GM18861 (cell line): ENCODE measurements around the gene ATF7.
A peak's percentile ranks its signal among the peaks of the same experiment; 100 is the strongest.
"Not testable (repeated sequence)": the region's sequence is repeated elsewhere in the genome, so short reads cannot be mapped to it uniquely, and the experiment has no call there.

Experiments used
- ATAC-seq: cut with Tn5 transposase; IDR thresholded peaks from one replicate; pipeline ENCODE4 v1.9.1; 2021; ENCODE audit not compliant: unreplicated experiment

ATF7 gene

GRCh38 chr12:53625946-53626701 is at the start of gene ATF7:
Gene ATF7 (minus strand): TSS chr12:53626382. CDS start chr12:53601000, 25,382 bp downstream.
- peak; percentile 88 for ATAC-seq

GRCh38 chr12:53674977-53675700 is 49.0 kb upstream of the ATF7 start:
- ATAC-seq = no peak

- no peak for ATAC-seq
These were observed 44.8 kb upstream of the ATF7 start for GRCh38 chr12:53670971-53671370.

- no peak for ATAC-seq
These were observed 44.1 kb upstream of the ATF7 start for GRCh38 chr12:53670308-53670707.

GRCh38 chr12:53667080-53667479 is 40.9 kb upstream of the ATF7 start:
- no peak for ATAC-seq

- no peak for ATAC-seq
These were observed 38.8 kb upstream of the ATF7 start for GRCh38 chr12:53664936-53665335.

- ATAC-seq = no peak
These were observed 38.0 kb upstream of the ATF7 start for GRCh38 chr12:53664191-53664590.

- no peak for ATAC-seq
These were observed 33.9 kb upstream of the ATF7 start for GRCh38 chr12:53660041-53660440.

- ATAC-seq = no peak
These were observed 33.4 kb upstream of the ATF7 start for GRCh38 chr12:53659571-53659981.

GRCh38 chr12:53659011-53659551 is 32.9 kb upstream of the ATF7 start:
- ATAC-seq = no peak

- ATAC-seq = no peak
These were observed 30.9 kb upstream of the ATF7 start for GRCh38 chr12:53657041-53657440.

- ATAC-seq = no peak
These were observed 27.4 kb upstream of the ATF7 start for GRCh38 chr12:53653595-53653994.

- ATAC-seq = no peak
These were observed 26.2 kb upstream of the ATF7 start for GRCh38 chr12:53652366-53652765.

- ATAC-seq = no peak
These were observed 25.6 kb upstream of the ATF7 start for GRCh38 chr12:53651737-53652136.

GRCh38 chr12:53646300-53646699 is 20.1 kb upstream of the ATF7 start:
- not testable (repeated sequence) for ATAC-seq

- ATAC-seq = no peak
These were observed 19.0 kb upstream of the ATF7 start for GRCh38 chr12:53645165-53645564.

GRCh38 chr12:53644133-53644532 is 18.0 kb upstream of the ATF7 start:
- ATAC-seq = no peak

GRCh38 chr12:53643232-53643979 is 17.2 kb upstream of the ATF7 start:
- ATAC-seq = no peak

- ATAC-seq = no peak
These were observed 11.9 kb upstream of the ATF7 start for GRCh38 chr12:53638057-53638456.

GRCh38 chr12:53636641-53637040 is 10.5 kb upstream of the ATF7 start:
- ATAC-seq = no peak

GRCh38 chr12:53635708-53636107 is 9.5 kb upstream of the ATF7 start:
- ATAC-seq = not testable (repeated sequence)
